ENCODE data around the gene SCN5A.

SCN5A gene

GRCh38 chr3:38579141-38579540 lies 70.3 kb downstream of the SCN5A start:
- Histone ChIP-seq H3K9ac (ENCODE audit: low read depth, low read length) (no peak overlapping the region), H3K36me3 (ENCODE audit: control insufficient read depth, insufficient read depth, low read length) (no peaks in the 10 kb centered on the region), H3K4me3 (ENCODE audit: low read depth, low read length) (no peak overlapping the region), H3K4me1 (ENCODE audit: control insufficient read depth, insufficient read depth, low read length) (no peaks in the 10 kb centered on the region), H3K9me3 (ENCODE audit: control insufficient read depth, insufficient read depth, low read length) (no peaks in the 10 kb centered on the region), H3K27ac (ENCODE audit: low read depth, low read length) (no peak overlapping the region), H3K27me3 (ENCODE audit: control insufficient read depth, insufficient read depth, low read length) (no peaks in the 10 kb centered on the region)

- no peaks in the 10 kb centered on the region for H3K27me3 ChIP-seq (ENCODE audit: control insufficient read depth, insufficient read depth, low read length)
Observed at GRCh38 chr3:38578551-38578950, 70.9 kb downstream of the SCN5A start.

GRCh38 chr3:38578081-38578475 lies 71.4 kb downstream of the SCN5A start:
- Histone ChIP-seq H3K9me3 (ENCODE audit: control insufficient read depth, insufficient read depth, low read length) (no peaks in the 10 kb centered on the region), H3K4me3 (ENCODE audit: low read depth, low read length) (no peak overlapping the region), H3K27me3 (ENCODE audit: control insufficient read depth, insufficient read depth, low read length) (no peaks in the 10 kb centered on the region), H3K9ac (ENCODE audit: low read depth, low read length) (no peak overlapping the region), H3K36me3 (ENCODE audit: control insufficient read depth, insufficient read depth, low read length) (no peaks in the 10 kb centered on the region), H3K4me1 (ENCODE audit: control insufficient read depth, insufficient read depth, low read length) (no peaks in the 10 kb centered on the region), H3K27ac (ENCODE audit: low read depth, low read length) (no peak overlapping the region)

More at GRCh38 chr3:38578551-38578950, 70.9 kb downstream of the SCN5A start:
- Histone ChIP-seq H3K4me3 (ENCODE audit: low read depth, low read length) (no peak overlapping the region), H3K4me1 (ENCODE audit: control insufficient read depth, insufficient read depth, low read length) (no peaks in the 10 kb centered on the region), H3K27ac (ENCODE audit: low read depth, low read length) (no peak overlapping the region), H3K9me3 (ENCODE audit: control insufficient read depth, insufficient read depth, low read length) (no peaks in the 10 kb centered on the region), H3K36me3 (ENCODE audit: control insufficient read depth, insufficient read depth, low read length) (no peaks in the 10 kb centered on the region), H3K9ac (ENCODE audit: low read depth, low read length) (no peak overlapping the region)

GRCh38 chr3:38577371-38578080 lies 72.0 kb downstream of the SCN5A start:
- no peak overlapping the region for H3K4me3 ChIP-seq (ENCODE audit: low read depth, low read length)
- H3K4me1 ChIP-seq (ENCODE audit: control insufficient read depth, insufficient read depth, low read length): no peaks in the 10 kb centered on the region
- no peaks in the 10 kb centered on the region for H3K36me3 ChIP-seq (ENCODE audit: control insufficient read depth, insufficient read depth, low read length)
- H3K27ac ChIP-seq (ENCODE audit: low read depth, low read length): no peak overlapping the region
- no peaks in the 10 kb centered on the region for H3K27me3 ChIP-seq (ENCODE audit: control insufficient read depth, insufficient read depth, low read length)
- H3K9me3 ChIP-seq (ENCODE audit: control insufficient read depth, insufficient read depth, low read length): no peaks in the 10 kb centered on the region
- H3K9ac ChIP-seq (ENCODE audit: low read depth, low read length): no peak overlapping the region

GRCh38 chr3:38576526-38577370 lies 72.7 kb downstream of the SCN5A start:
- no peaks in the 10 kb centered on the region for H3K9me3 ChIP-seq (ENCODE audit: control insufficient read depth, insufficient read depth, low read length)
- H3K4me3 ChIP-seq (ENCODE audit: low read depth, low read length): no peak overlapping the region
- no peaks in the 10 kb centered on the region for H3K36me3 ChIP-seq (ENCODE audit: control insufficient read depth, insufficient read depth, low read length)
- no peak overlapping the region for H3K27ac ChIP-seq (ENCODE audit: low read depth, low read length)
- no peaks in the 10 kb centered on the region for H3K27me3 ChIP-seq (ENCODE audit: control insufficient read depth, insufficient read depth, low read length)
- H3K4me1 ChIP-seq (ENCODE audit: control insufficient read depth, insufficient read depth, low read length): no peaks in the 10 kb centered on the region
- no peak overlapping the region for H3K9ac ChIP-seq (ENCODE audit: low read depth, low read length)

GRCh38 chr3:38576131-38576525 lies 73.4 kb downstream of the SCN5A start:
- H3K4me1 ChIP-seq (ENCODE audit: control insufficient read depth, insufficient read depth, low read length): no peaks in the 10 kb centered on the region
- H3K27ac ChIP-seq (ENCODE audit: low read depth, low read length): no peak overlapping the region
- H3K4me3 ChIP-seq (ENCODE audit: low read depth, low read length): no peak overlapping the region
- H3K9me3 ChIP-seq (ENCODE audit: control insufficient read depth, insufficient read depth, low read length): no peaks in the 10 kb centered on the region
- no peaks in the 10 kb centered on the region for H3K36me3 ChIP-seq (ENCODE audit: control insufficient read depth, insufficient read depth, low read length)
- no peaks in the 10 kb centered on the region for H3K27me3 ChIP-seq (ENCODE audit: control insufficient read depth, insufficient read depth, low read length)
- H3K9ac ChIP-seq (ENCODE audit: low read depth, low read length): no peak overlapping the region

- Histone ChIP-seq H3K4me3 (ENCODE audit: low read depth, low read length) (no peak overlapping the region), H3K9ac (ENCODE audit: low read depth, low read length) (no peak overlapping the region), H3K9me3 (ENCODE audit: control insufficient read depth, insufficient read depth, low read length) (no peaks in the 10 kb centered on the region), H3K27ac (ENCODE audit: low read depth, low read length) (no peak overlapping the region), H3K4me1 (ENCODE audit: control insufficient read depth, insufficient read depth, low read length) (no peaks in the 10 kb centered on the region), H3K27me3 (ENCODE audit: control insufficient read depth, insufficient read depth, low read length) (no peaks in the 10 kb centered on the region), H3K36me3 (ENCODE audit: control insufficient read depth, insufficient read depth, low read length) (no peaks in the 10 kb centered on the region)
Observed at GRCh38 chr3:38575279-38575843, 74.1 kb downstream of the SCN5A start.

- H3K4me1 ChIP-seq (ENCODE audit: control insufficient read depth, insufficient read depth, low read length): no peaks in the 10 kb centered on the region
- H3K9ac ChIP-seq (ENCODE audit: low read depth, low read length): no peak overlapping the region
- H3K27ac ChIP-seq (ENCODE audit: low read depth, low read length): no peak overlapping the region
- H3K9me3 ChIP-seq (ENCODE audit: control insufficient read depth, insufficient read depth, low read length): no peaks in the 10 kb centered on the region
- H3K27me3 ChIP-seq (ENCODE audit: control insufficient read depth, insufficient read depth, low read length): no peaks in the 10 kb centered on the region
- no peaks in the 10 kb centered on the region for H3K36me3 ChIP-seq (ENCODE audit: control insufficient read depth, insufficient read depth, low read length)
- H3K4me3 ChIP-seq (ENCODE audit: low read depth, low read length): no peak overlapping the region
Observed at GRCh38 chr3:38574411-38575278, 74.8 kb downstream of the SCN5A start.

GRCh38 chr3:38573556-38573955 lies 75.9 kb downstream of the SCN5A start:
- no peaks in the 10 kb centered on the region for H3K9me3 ChIP-seq (ENCODE audit: control insufficient read depth, insufficient read depth, low read length)
- no peak overlapping the region for H3K27ac ChIP-seq (ENCODE audit: low read depth, low read length)
- no peaks in the 10 kb centered on the region for H3K4me1 ChIP-seq (ENCODE audit: control insufficient read depth, insufficient read depth, low read length)
- no peak overlapping the region for H3K4me3 ChIP-seq (ENCODE audit: low read depth, low read length)
- H3K27me3 ChIP-seq (ENCODE audit: control insufficient read depth, insufficient read depth, low read length): no peaks in the 10 kb centered on the region
- no peak overlapping the region for H3K9ac ChIP-seq (ENCODE audit: low read depth, low read length)
- H3K36me3 ChIP-seq (ENCODE audit: control insufficient read depth, insufficient read depth, low read length): no peaks in the 10 kb centered on the region

- Histone ChIP-seq H3K9me3 (ENCODE audit: control insufficient read depth, insufficient read depth, low read length) (no peaks in the 10 kb centered on the region), H3K27ac (ENCODE audit: low read depth, low read length) (no peak overlapping the region), H3K36me3 (ENCODE audit: control insufficient read depth, insufficient read depth, low read length) (no peaks in the 10 kb centered on the region), H3K4me1 (ENCODE audit: control insufficient read depth, insufficient read depth, low read length) (no peaks in the 10 kb centered on the region), H3K4me3 (ENCODE audit: low read depth, low read length) (no peak overlapping the region), H3K9ac (ENCODE audit: low read depth, low read length) (no peak overlapping the region), H3K27me3 (ENCODE audit: control insufficient read depth, insufficient read depth, low read length) (no peaks in the 10 kb centered on the region)
Observed at GRCh38 chr3:38573111-38573510, 76.4 kb downstream of the SCN5A start.

Measured in HUES48 (cell line).